HEK293 (cell line): Measurements from ENCODE around the gene TNFRSF13B.
"Not testable (repeated sequence)": the region's sequence is repeated elsewhere in the genome, so short reads cannot be mapped to it uniquely, and the experiment has no call there.

Source experiments
- CTCF ChIA-PET: fragments of 350-600 bp; formaldehyde crosslinking; extraction: SDS; loops from one replicate; lab custom pipeline; 2021; ENCODE audit warnings: antibody characterized with exemption; lab: Yijun Ruan, JAX
- POLR2A ChIA-PET: fragments of 300-600 bp; formaldehyde crosslinking; extraction: SDS; loops from one replicate; lab custom pipeline; 2020; ENCODE audit warnings: antibody characterized with exemption, inconsistent platforms; lab: Yijun Ruan, JAX
- H3K27ac ChIP-seq: fragments of 200-500 bp; sonication (Bioruptor generic); 2 replicates; pipeline ENCODE4 v1.5.1; 2014; ENCODE audit warnings: low read depth, low read length, control low read depth, inconsistent platforms; ENCODE audit errors: extremely low read depth
- H3K36me3 ChIP-seq, 2 experiments: fragments of 200-500 bp in 1 of 2; sonication (Bioruptor generic) in 1 of 2; 1 replicate in 1 of 2; 2 replicates in 1 of 2; pipeline ENCODE4 v1.5.1; 2014 to 2017; ENCODE audit warnings: inconsistent platforms in 2 of 2, low read length in 2 of 2; ENCODE audit not compliant: control insufficient read depth in 2 of 2, insufficient read depth in 1 of 2
- H3K4me1 ChIP-seq: fragments of 200-500 bp; sonication (Bioruptor generic); 2 replicates; pipeline ENCODE4 v1.5.1; 2014; ENCODE audit warnings: mild to moderate bottlenecking, low read length, inconsistent platforms; ENCODE audit not compliant: control insufficient read depth, insufficient read depth
- H3K4me3 ChIP-seq: 2 replicates; pipeline ENCODE4 v1.5.1; 2011; ENCODE audit warnings: low read depth, mild to moderate bottlenecking, control low read depth, low read length, moderate library complexity
- H3K9me3 ChIP-seq: fragments of 200-500 bp; sonication (Bioruptor generic); 2 replicates; pipeline ENCODE4 v1.5.1; 2014; ENCODE audit warnings: low read depth, low read length, inconsistent platforms; ENCODE audit not compliant: control insufficient read depth, insufficient read depth
- GLIS1 ChIP-seq: fragments of 450-650 bp; formaldehyde crosslinking; IDR thresholded peaks from 2 replicates; pipeline ENCODE4 v1.5.1; 2016; ENCODE audit warnings: missing biosample characterization, missing genetic modification characterization
- MYNN ChIP-seq: fragments of 450-650 bp; formaldehyde crosslinking; IDR thresholded peaks from 2 replicates; pipeline ENCODE4 v1.5.1; 2016; ENCODE audit warnings: missing biosample characterization, missing genetic modification characterization, borderline replicate concordance
- SP3 ChIP-seq: fragments of 450-650 bp; formaldehyde crosslinking; IDR thresholded peaks from 2 replicates; pipeline ENCODE4 v1.5.1; 2016; ENCODE audit warnings: missing biosample characterization, missing genetic modification characterization
- TRIM28 ChIP-seq: IDR thresholded peaks from 2 replicates; pipeline ENCODE4 v1.6.1; 2011; ENCODE audit warnings: low read length, control low read depth, borderline replicate concordance
- ZFP3 ChIP-seq: fragments of 450-650 bp; formaldehyde crosslinking; IDR thresholded peaks from 2 replicates; pipeline ENCODE4 v1.5.1; 2016; ENCODE audit warnings: low read depth, missing biosample characterization, missing genetic modification characterization
- ZFP41 ChIP-seq: fragments of 450-650 bp; formaldehyde crosslinking; IDR thresholded peaks from 2 replicates; pipeline ENCODE4 v1.5.1; 2016; ENCODE audit warnings: missing biosample characterization, missing genetic modification characterization, borderline replicate concordance
- ZIC2 ChIP-seq: fragments of 450-650 bp; formaldehyde crosslinking; IDR thresholded peaks from 2 replicates; pipeline ENCODE4 v1.5.1; 2016; ENCODE audit warnings: missing biosample characterization, missing genetic modification characterization
- ZNF10 ChIP-seq: fragments of 450-650 bp; formaldehyde crosslinking; IDR thresholded peaks from 2 replicates; pipeline ENCODE4 v1.5.1; 2017; ENCODE audit warnings: missing biosample characterization, missing genetic modification characterization
- ZNF248 ChIP-seq: fragments of 450-650 bp; formaldehyde crosslinking; IDR thresholded peaks from 2 replicates; pipeline ENCODE4 v1.5.1; 2017; ENCODE audit warnings: missing biosample characterization, missing genetic modification characterization
- ZNF433 ChIP-seq: fragments of 450-650 bp; formaldehyde crosslinking; IDR thresholded peaks from 2 replicates; pipeline ENCODE4 v1.5.1; 2016; ENCODE audit warnings: missing biosample characterization, missing genetic modification characterization, low read depth
- ZNF561 ChIP-seq: fragments of 450-650 bp; IDR thresholded peaks from 2 replicates; pipeline ENCODE4 v1.5.1; 2018; ENCODE audit warnings: missing biosample characterization, missing genetic modification characterization, borderline replicate concordance
- ZNF785 ChIP-seq: fragments of 450-650 bp; formaldehyde crosslinking; IDR thresholded peaks from 2 replicates; pipeline ENCODE4 v1.5.1; 2016; ENCODE audit warnings: missing biosample characterization, missing genetic modification characterization
- ZNF837 ChIP-seq: fragments of 450-650 bp; formaldehyde crosslinking; IDR thresholded peaks from 2 replicates; pipeline ENCODE4 v1.5.1; 2016; ENCODE audit warnings: missing biosample characterization, missing genetic modification characterization
- TF ChIP-seq, protein P1 (sequence below): fragments of 450-650 bp; formaldehyde crosslinking; IDR thresholded peaks from 2 replicates; pipeline ENCODE4 v1.5.1; 2017; ENCODE audit warnings: missing biosample characterization, missing genetic modification characterization
- TF ChIP-seq, protein P2 (sequence below): fragments of 450-650 bp; formaldehyde crosslinking; conservative IDR thresholded peaks from 2 replicates; pipeline ENCODE4 v1.5.1; 2016; ENCODE audit warnings: low read depth, missing biosample characterization, missing genetic modification characterization
- TF ChIP-seq, protein P3 (sequence below): fragments of 450-650 bp; formaldehyde crosslinking; IDR thresholded peaks from 2 replicates; pipeline ENCODE4 v1.5.1; 2017; ENCODE audit warnings: missing biosample characterization, mild to moderate bottlenecking, missing genetic modification characterization, moderate library complexity
- TF ChIP-seq, protein P4 (sequence below): fragments of 450-650 bp; formaldehyde crosslinking; IDR thresholded peaks from 2 replicates; pipeline ENCODE4 v1.5.1; 2016; ENCODE audit warnings: missing biosample characterization, missing genetic modification characterization
- TF ChIP-seq, protein P5 (sequence below): fragments of 450-650 bp; IDR thresholded peaks from 2 replicates; pipeline ENCODE4 v1.5.1; 2018; ENCODE audit warnings: missing biosample characterization, missing genetic modification characterization
- TF ChIP-seq, protein P6 (sequence below): fragments of 450-650 bp; formaldehyde crosslinking; IDR thresholded peaks from 2 replicates; pipeline ENCODE4 v1.5.1; 2016; ENCODE audit warnings: missing biosample characterization, missing genetic modification characterization

TNFRSF13B gene

DNA sequence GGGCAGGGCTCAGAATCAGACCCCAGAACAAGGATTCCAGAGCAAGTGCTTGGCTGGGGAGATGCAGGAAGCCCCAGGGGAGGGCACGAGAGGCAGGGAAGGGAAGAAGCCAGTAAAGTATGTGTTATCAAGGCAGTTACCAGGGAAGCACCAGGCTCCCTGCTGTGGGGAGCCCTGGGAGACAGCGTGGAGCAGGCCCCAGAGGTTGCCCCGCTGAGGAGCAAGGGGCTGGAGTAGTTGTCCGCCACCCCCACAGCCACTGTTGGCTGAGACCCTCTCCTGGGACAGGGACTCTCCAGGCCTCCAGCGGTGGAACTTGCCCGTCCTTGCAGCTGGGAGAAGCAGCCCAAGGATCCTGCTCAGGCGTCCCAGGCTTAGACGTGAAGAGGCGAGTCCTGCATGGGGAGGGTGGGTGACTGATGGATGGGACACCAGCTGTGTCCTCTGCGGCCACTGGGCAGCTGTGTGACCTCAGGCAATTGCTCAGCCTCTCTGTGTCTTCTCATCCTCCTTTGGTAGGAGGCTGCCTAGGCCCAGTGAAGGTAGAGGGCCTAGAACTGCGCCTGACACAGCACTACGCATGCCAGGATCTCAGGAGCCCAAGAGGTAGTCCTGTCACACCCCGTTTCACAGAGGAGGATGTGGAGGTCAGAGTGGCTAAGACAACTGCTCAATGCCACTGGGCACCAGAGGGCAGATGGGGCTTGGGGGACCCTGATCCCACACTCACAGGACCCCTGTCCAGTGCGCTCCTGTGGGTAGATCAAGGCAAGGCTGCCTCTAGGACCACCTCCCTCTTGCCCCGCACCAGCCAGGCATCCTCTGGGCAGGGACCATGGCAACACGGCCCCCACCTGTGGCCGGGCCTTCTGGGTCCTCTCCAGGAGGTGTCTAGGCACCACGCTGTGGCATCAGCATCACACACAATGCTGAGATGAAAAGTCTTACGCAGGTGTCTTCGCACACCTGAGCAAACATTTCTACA lies 31.1 kb upstream of the TNFRSF13B start:
- POLR2A ChIA-PET, H3K4me1 ChIP-seq, H3K4me3 ChIP-seq, H3K9me3 ChIP-seq, H3K36me3 ChIP-seq, H3K27ac ChIP-seq: not testable (repeated sequence)
- TF ChIP-seq ZIC2 (tag by site-specific recombination) (peak; percentile 48), GLIS1 (tag by site-specific recombination) (peak; percentile 63)
- CTCF ChIA-PET, result interaction anchor here (0.7 kb wide), 1 partner anchor 1178 kb away, joined by 3 read pairs; no protein-coding TSS in a partner anchor

DNA sequence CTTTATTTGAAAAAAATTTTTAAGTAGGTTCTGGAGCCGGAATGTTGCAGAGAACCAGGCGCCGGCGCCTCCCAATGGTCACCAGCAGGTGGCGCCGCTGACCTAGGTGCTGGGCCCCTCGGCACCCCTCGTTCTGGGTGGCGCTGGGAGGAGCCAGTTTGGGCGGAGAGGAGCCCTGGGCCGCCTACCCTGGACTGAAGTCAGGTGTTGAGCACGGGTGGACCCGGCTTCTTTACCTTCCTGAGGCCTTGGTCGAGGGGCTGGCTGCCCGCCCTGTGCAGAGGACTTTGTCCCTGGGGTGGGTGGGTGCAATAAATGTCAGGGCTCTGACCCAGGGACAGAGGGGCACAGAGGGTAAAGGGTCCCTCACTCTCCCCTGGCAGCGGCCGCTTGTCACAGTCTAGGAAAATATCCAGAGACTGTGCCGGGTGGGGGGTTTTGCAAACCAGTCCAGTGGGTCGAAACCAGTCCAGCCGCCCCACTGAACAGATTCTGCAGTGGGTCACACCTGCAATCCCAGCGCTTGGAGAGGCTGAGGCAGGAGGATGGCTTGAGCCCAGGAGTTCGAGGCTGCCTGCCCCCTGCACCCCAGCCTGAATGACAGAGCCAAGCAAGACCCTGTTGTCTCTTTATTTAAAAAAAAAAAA lies 30.1 kb upstream of the TNFRSF13B start:
- no peak overlapping the region for H3K27ac ChIP-seq
- CTCF ChIA-PET, result interaction anchor here (1.5 to 2.6 kb wide), 4 partner anchors 10 to 353 kb away, joined by 3 to 16 read pairs (median 6); no protein-coding TSS in a partner anchor
- peak; percentile 50 for TF ChIP-seq SP3
- TF ChIP-seq ZNF10, result peak; percentile 19; the same call in 1 of the 2 replicates
- no peak for TF ChIP-seq ZFP3 (tag by site-specific recombination)
- TF ChIP-seq TRIM28, result no peak
- TF ChIP-seq, protein P1, sequence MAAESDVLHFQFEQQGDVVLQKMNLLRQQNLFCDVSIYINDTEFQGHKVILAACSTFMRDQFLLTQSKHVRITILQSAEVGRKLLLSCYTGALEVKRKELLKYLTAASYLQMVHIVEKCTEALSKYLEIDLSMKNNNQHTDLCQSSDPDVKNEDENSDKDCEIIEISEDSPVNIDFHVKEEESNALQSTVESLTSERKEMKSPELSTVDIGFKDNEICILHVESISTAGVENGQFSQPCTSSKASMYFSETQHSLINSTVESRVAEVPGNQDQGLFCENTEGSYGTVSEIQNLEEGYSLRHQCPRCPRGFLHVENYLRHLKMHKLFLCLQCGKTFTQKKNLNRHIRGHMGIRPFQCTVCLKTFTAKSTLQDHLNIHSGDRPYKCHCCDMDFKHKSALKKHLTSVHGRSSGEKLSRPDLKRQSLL (tag by site-specific recombination), result 0 out of 2 replicates have a peak, but pooled peaks have one; percentile 68
- TF ChIP-seq, protein P2, sequence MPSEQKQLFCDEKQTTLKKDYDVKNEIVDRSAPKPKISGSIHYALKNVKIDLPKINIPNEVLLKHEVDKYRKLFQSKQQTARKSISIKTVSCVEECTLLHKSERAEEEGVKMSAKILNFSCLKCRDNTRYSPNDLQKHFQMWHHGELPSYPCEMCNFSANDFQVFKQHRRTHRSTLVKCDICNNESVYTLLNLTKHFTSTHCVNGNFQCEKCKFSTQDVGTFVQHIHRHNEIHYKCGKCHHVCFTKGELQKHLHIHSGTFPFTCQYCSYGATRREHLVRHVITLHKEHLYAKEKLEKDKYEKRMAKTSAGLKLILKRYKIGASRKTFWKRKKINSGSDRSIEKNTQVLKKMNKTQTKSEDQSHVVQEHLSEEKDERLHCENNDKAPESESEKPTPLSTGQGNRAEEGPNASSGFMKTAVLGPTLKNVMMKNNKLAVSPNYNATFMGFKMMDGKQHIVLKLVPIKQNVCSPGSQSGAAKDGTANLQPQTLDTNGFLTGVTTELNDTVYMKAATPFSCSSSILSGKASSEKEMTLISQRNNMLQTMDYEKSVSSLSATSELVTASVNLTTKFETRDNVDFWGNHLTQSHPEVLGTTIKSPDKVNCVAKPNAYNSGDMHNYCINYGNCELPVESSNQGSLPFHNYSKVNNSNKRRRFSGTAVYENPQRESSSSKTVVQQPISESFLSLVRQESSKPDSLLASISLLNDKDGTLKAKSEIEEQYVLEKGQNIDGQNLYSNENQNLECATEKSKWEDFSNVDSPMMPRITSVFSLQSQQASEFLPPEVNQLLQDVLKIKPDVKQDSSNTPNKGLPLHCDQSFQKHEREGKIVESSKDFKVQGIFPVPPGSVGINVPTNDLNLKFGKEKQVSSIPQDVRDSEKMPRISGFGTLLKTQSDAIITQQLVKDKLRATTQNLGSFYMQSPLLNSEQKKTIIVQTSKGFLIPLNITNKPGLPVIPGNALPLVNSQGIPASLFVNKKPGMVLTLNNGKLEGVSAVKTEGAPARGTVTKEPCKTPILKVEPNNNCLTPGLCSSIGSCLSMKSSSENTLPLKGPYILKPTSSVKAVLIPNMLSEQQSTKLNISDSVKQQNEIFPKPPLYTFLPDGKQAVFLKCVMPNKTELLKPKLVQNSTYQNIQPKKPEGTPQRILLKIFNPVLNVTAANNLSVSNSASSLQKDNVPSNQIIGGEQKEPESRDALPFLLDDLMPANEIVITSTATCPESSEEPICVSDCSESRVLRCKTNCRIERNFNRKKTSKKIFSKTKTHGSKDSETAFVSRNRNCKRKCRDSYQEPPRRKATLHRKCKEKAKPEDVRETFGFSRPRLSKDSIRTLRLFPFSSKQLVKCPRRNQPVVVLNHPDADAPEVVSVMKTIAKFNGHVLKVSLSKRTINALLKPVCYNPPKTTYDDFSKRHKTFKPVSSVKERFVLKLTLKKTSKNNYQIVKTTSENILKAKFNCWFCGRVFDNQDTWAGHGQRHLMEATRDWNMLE (tag by site-specific recombination), result no peak
- TF ChIP-seq ZNF785 (tag by site-specific recombination), result no peak
- TF ChIP-seq, protein P3, sequence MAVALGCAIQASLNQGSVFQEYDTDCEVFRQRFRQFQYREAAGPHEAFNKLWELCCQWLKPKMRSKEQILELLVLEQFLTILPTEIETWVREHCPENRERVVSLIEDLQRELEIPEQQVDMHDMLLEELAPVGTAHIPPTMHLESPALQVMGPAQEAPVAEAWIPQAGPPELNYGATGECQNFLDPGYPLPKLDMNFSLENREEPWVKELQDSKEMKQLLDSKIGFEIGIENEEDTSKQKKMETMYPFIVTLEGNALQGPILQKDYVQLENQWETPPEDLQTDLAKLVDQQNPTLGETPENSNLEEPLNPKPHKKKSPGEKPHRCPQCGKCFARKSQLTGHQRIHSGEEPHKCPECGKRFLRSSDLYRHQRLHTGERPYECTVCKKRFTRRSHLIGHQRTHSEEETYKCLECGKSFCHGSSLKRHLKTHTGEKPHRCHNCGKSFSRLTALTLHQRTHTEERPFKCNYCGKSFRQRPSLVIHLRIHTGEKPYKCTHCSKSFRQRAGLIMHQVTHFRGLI, result 0 out of 2 replicates have a peak, but pooled peaks have one; percentile 27
- TF ChIP-seq, protein P4, sequence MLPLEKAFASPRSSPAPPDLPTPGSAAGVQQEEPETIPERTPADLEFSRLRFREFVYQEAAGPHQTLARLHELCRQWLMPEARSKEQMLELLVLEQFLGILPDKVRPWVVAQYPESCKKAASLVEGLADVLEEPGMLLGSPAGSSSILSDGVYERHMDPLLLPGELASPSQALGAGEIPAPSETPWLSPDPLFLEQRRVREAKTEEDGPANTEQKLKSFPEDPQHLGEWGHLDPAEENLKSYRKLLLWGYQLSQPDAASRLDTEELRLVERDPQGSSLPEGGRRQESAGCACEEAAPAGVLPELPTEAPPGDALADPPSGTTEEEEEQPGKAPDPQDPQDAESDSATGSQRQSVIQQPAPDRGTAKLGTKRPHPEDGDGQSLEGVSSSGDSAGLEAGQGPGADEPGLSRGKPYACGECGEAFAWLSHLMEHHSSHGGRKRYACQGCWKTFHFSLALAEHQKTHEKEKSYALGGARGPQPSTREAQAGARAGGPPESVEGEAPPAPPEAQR (tag by site-specific recombination), result no peak
- no peak for TF ChIP-seq ZNF561 (tag by site-specific recombination)
- TF ChIP-seq ZNF837 (tag by site-specific recombination), result no peak
- TF ChIP-seq, protein P5, sequence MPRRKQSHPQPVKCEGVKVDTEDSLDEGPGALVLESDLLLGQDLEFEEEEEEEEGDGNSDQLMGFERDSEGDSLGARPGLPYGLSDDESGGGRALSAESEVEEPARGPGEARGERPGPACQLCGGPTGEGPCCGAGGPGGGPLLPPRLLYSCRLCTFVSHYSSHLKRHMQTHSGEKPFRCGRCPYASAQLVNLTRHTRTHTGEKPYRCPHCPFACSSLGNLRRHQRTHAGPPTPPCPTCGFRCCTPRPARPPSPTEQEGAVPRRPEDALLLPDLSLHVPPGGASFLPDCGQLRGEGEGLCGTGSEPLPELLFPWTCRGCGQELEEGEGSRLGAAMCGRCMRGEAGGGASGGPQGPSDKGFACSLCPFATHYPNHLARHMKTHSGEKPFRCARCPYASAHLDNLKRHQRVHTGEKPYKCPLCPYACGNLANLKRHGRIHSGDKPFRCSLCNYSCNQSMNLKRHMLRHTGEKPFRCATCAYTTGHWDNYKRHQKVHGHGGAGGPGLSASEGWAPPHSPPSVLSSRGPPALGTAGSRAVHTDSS, result no peak
- no peak for TF ChIP-seq ZNF433 (tag by site-specific recombination)
- TF ChIP-seq ZFP41 (tag by site-specific recombination), result no peak
- TF ChIP-seq, protein P6, sequence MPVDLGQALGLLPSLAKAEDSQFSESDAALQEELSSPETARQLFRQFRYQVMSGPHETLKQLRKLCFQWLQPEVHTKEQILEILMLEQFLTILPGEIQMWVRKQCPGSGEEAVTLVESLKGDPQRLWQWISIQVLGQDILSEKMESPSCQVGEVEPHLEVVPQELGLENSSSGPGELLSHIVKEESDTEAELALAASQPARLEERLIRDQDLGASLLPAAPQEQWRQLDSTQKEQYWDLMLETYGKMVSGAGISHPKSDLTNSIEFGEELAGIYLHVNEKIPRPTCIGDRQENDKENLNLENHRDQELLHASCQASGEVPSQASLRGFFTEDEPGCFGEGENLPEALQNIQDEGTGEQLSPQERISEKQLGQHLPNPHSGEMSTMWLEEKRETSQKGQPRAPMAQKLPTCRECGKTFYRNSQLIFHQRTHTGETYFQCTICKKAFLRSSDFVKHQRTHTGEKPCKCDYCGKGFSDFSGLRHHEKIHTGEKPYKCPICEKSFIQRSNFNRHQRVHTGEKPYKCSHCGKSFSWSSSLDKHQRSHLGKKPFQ (tag by site-specific recombination), result no peak
- no peak for TF ChIP-seq ZNF248 (tag by site-specific recombination)
- TF ChIP-seq MYNN (tag by site-specific recombination), result no peak

More for the DNA sequence above, 30.1 kb upstream of the TNFRSF13B start:
- Histone ChIP-seq H3K4me3 (no peak overlapping the region), H3K36me3 (no peaks in the 10 kb centered on the region), H3K4me1 (no peaks in the 10 kb centered on the region; the same call in 1 of the 2 replicates), H3K9me3 (no peaks in the 10 kb centered on the region)
- POLR2A ChIA-PET, result no interaction called here
